Upper lobe of left lung (tissue), 6 donors: Measurements from ENCODE around the gene STARD8. TPM values are rescaled to one million over a fixed set of nuclear protein-coding genes. Genes with fewer than 3 reads are reported as not detected.

Experiments
- ATAC-seq, 2 donors: fragments of 200-7000 bp; cut with Tn5 transposase; one replicate each; pipeline ENCODE4 v1.9.1; 2022; ENCODE audit warnings: mild to moderate bottlenecking in 2 of 2, moderate library complexity in 2 of 2; ENCODE audit not compliant: low FRiP score in 2 of 2
- DNase-seq, 2 donors: peaks; one replicate each; pipeline ENCODE4 v3.0.0-alpha.2; 2019 to 2020
- H3K27ac ChIP-seq, 4 donors: fragments of 200-600 bp; sonication (generic); one replicate each; pipeline ENCODE4 v1.5.1; 2016 to 2019
- H3K27me3 ChIP-seq, 4 donors: fragments of 200-600 bp; sonication (generic); one replicate each; pipeline ENCODE4 v1.5.1; 2017 to 2019
- H3K36me3 ChIP-seq, 4 donors: fragments of 200-600 bp; sonication (generic); one replicate each; pipeline ENCODE4 v1.5.1; 2016 to 2019
- H3K4me1 ChIP-seq, 4 donors: fragments of 200-600 bp; sonication (generic); one replicate each; pipeline ENCODE4 v1.5.1; 2018 to 2019
- H3K4me3 ChIP-seq, 4 donors: fragments of 200-600 bp; sonication (generic); one replicate each; pipeline ENCODE4 v1.5.1; 2017 to 2019; ENCODE audit warnings: mild to moderate bottlenecking in 2 of 4, moderate library complexity in 1 of 4
- H3K9me3 ChIP-seq, 4 donors: fragments of 200-600 bp; sonication (generic); one replicate each; pipeline ENCODE4 v1.5.1; 2018 to 2019
- CTCF ChIP-seq, 6 experiments: fragments of 450-650 bp in 4 of 6; fragments of 200-600 bp in 2 of 6; sonication (generic) in 2 of 6; IDR thresholded peaks; one replicate each; pipeline ENCODE4 v1.5.1; 2016 to 2019; ENCODE audit warnings: antibody characterized with exemption in 6 of 6
- EP300 ChIP-seq, 4 donors: sonication (generic); formaldehyde crosslinking; IDR thresholded peaks; one replicate each; pipeline ENCODE4 v1.5.1; 2017; ENCODE audit warnings: antibody characterized with exemption in 4 of 4, control low read depth in 2 of 4
- POLR2A ChIP-seq, 4 donors: fragments of 450-650 bp; IDR thresholded peaks; one replicate each; pipeline ENCODE4 v1.5.1; 2016 to 2017; ENCODE audit warnings: antibody characterized with exemption in 4 of 4, mild to moderate bottlenecking in 2 of 4
- POLR2AphosphoS5 ChIP-seq, 2 donors: sonication (generic); formaldehyde crosslinking; IDR thresholded peaks; one replicate each; pipeline ENCODE4 v1.5.1; 2017; ENCODE audit warnings: antibody characterized with exemption in 2 of 2
- WGBS, 2 donors: methylation state at CpG; one replicate each; pipeline ENCODE4 v1.1.5; 2017 to 2018; 5-methylcytosine and 5-hydroxymethylcytosine counted together
- total RNA-seq, 6 donors: library from RNA; depleted of rRNA in 4 of 6; stranded (reverse); fragments of >200 nt in 4 of 6; gene quantifications; one replicate each; pipeline versions ENCODE4 v1.1.0 to v1.2.1, GENCODE V29; 2016 to 2021
- donor health status: DM: no; HTN: no; CAD: no; lungs with moderate emphysema.
- donor health status: DM: no; HTN: yes; CAD: no; lungs with severe emphysema.

The STARD8 gene
- total RNA-seq, 6 donors from 2014 or later: 13.9 to 43.1 (median 25.8) TPM

GRCh38 chrX:68699960-68700746 is 52.7 kb downstream of the STARD8 start:
- peak overlapping the region; percentile 61 to 91 (median 76) for H3K27ac ChIP-seq
- DNase-seq: no peak
- 49% methylated on average over 7 of the region's 7 CpGs; no CpG with 5 or more reads in 1 of the 2 donors for WGBS, 2 donors
- no peaks in the 10 kb centered on the region for H3K9me3 ChIP-seq
- H3K36me3 ChIP-seq: no peaks in the 10 kb centered on the region
- ATAC-seq: peak in 1 of 2 donors; percentile 41
- H3K4me3 ChIP-seq: no peak overlapping the region
- no peaks in the 10 kb centered on the region for H3K27me3 ChIP-seq
- TF ChIP-seq CTCF (IDR thresholded peaks at IDR 0.05): no peak
- TF ChIP-seq EP300 (IDR thresholded peaks at IDR 0.05): no peak
- TF ChIP-seq POLR2A (IDR thresholded peaks at IDR 0.05): no peak
- peak in 1 of 2 donors; percentile 33 for TF ChIP-seq POLR2AphosphoS5 (IDR thresholded peaks at IDR 0.05)
- peaks cover 7 to 68% (median 38%) of the 10 kb centered on the region in 4 donors for H3K4me1 ChIP-seq

GRCh38 chrX:68703369-68703768 is 55.9 kb downstream of the STARD8 start:
- no peaks in the 10 kb centered on the region for H3K9me3 ChIP-seq
- peak in 1 of 2 donors; percentile 26 for ATAC-seq
- no peak for TF ChIP-seq POLR2A (IDR thresholded peaks at IDR 0.05)
- TF ChIP-seq POLR2AphosphoS5 (IDR thresholded peaks at IDR 0.05): peak; percentile 21 to 66
- TF ChIP-seq EP300 (IDR thresholded peaks at IDR 0.05): peak in 1 of 4 donors; percentile 46
- H3K4me3 ChIP-seq: no peak overlapping the region
- H3K27ac ChIP-seq: peak overlapping the region; percentile 48 to 75 (median 61)
- peaks cover 4 to 50% (median 38%) of the 10 kb centered on the region in 4 donors for H3K4me1 ChIP-seq
- H3K27me3 ChIP-seq: no peaks in the 10 kb centered on the region
- DNase-seq: no peak
- no peaks in the 10 kb centered on the region for H3K36me3 ChIP-seq
- 36 to 38% methylated on average over 5 of the region's 5 CpGs for WGBS, 2 donors

GRCh38 chrX:68703846-68704245 is 56.4 kb downstream of the STARD8 start:
- no peak overlapping the region for H3K4me3 ChIP-seq
- H3K9me3 ChIP-seq: no peaks in the 10 kb centered on the region
- DNase-seq (no peak), ATAC-seq (peak in 1 of 2 donors; percentile 47)
- H3K27ac ChIP-seq: peak overlapping the region; percentile 48 to 75 (median 61)
- TF ChIP-seq CTCF (IDR thresholded peaks at IDR 0.05) (no peak), POLR2A (IDR thresholded peaks at IDR 0.05) (no peak), EP300 (IDR thresholded peaks at IDR 0.05) (no peak), POLR2AphosphoS5 (IDR thresholded peaks at IDR 0.05) (no peak)
- peaks cover 4 to 52% (median 35%) of the 10 kb centered on the region in 4 donors for H3K4me1 ChIP-seq
- no peaks in the 10 kb centered on the region for H3K36me3 ChIP-seq
- no peaks in the 10 kb centered on the region for H3K27me3 ChIP-seq
- WGBS, 2 donors: 58% methylated on average over 3 of the region's 3 CpGs; no CpG with 5 or more reads in 1 of the 2 donors

GRCh38 chrX:68705986-68706385 is 58.5 kb downstream of the STARD8 start:
- no peak for ATAC-seq
- H3K4me3 ChIP-seq: no peak overlapping the region
- no peak for DNase-seq
- H3K4me1 ChIP-seq: peaks cover 0 to 42% (median 25%) of the 10 kb centered on the region in 4 donors
- no peaks in the 10 kb centered on the region for H3K27me3 ChIP-seq
- 74 to 100% methylated on average over 1 to 5 of the region's 5 CpGs for WGBS, 2 donors
- TF ChIP-seq POLR2AphosphoS5 (IDR thresholded peaks at IDR 0.05) (no peak), EP300 (IDR thresholded peaks at IDR 0.05) (no peak), CTCF (IDR thresholded peaks at IDR 0.05) (no peak), POLR2A (IDR thresholded peaks at IDR 0.05) (no peak)
- H3K36me3 ChIP-seq: no peaks in the 10 kb centered on the region
- H3K27ac ChIP-seq: peak overlapping the region in 2 of 4 donors; percentile 9 to 66
- no peaks in the 10 kb centered on the region for H3K9me3 ChIP-seq

DNA sequence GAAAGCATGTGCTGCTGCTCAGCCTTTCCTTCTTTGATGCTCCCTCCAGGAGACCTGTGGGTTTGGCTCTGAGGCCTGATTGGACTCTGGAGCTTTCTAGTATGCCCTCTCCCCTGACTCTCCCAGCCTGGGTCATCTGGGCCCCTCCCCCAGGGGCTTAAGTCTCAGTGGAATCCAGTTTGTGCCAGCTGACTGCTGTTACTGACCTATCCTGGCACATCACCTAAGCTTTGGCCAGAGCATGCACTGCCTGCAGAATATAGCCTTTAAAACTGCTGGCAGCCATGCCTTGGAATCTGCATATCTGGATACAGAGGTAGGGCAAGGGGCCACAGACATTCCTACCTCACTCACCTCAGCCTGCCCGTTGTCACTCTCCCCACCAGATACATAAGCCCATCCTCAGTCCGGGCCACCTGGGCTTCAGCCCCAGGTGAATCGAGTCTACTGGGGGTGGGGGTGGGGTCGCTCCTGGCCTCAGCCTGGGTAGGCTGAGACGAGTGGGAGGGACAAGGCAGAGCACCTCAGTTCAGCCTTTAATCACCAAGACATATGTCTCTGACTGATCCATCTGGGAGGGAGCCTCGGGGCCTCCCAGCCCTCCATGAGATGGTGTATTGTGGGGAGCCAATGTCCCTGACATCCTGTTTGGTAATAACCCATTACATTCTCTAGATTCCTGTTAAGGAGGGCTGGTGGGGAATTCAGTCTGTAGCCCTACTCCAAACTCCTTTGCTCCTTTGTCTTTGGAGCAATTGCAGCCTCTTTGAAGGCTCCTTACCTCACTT is 61.2 kb downstream of the STARD8 start:
- H3K4me1 ChIP-seq: peaks cover 0 to 23% (median 8%) of the 10 kb centered on the region in 4 donors
- peak overlapping the region in 2 of 4 donors; percentile 3 to 7 for H3K27ac ChIP-seq
- TF ChIP-seq POLR2A (IDR thresholded peaks at IDR 0.05) (no peak), CTCF (IDR thresholded peaks at IDR 0.05) (no peak), POLR2AphosphoS5 (IDR thresholded peaks at IDR 0.05) (no peak), EP300 (IDR thresholded peaks at IDR 0.05) (no peak)
- no peak for DNase-seq
- H3K27me3 ChIP-seq: no peaks in the 10 kb centered on the region
- WGBS, 2 donors: 50% methylated on average over 4 of the region's 6 CpGs; no CpG with 5 or more reads in 1 of the 2 donors
- no peak overlapping the region for H3K4me3 ChIP-seq
- ATAC-seq: no peak
- H3K36me3 ChIP-seq: peaks cover 0 to 4% (median under 1%) of the 10 kb centered on the region in 4 donors
- H3K9me3 ChIP-seq: no peaks in the 10 kb centered on the region
